GM12873 (cell line): ENCODE results near the gene LYRM9.

Experiments used
- CTCF ChIP-seq: IDR thresholded peaks from 2 replicates; pipeline ENCODE4 v1.5.1; 2012; ENCODE audit warnings: low read depth, mild to moderate bottlenecking, moderate library complexity, low read length, control low read depth; ENCODE audit not compliant: insufficient read depth; ENCODE audit errors: missing control alignments

The LYRM9 gene

GRCh38 chr17:27930000-27930399 is 36.8 kb upstream of the LYRM9 start:
- no peak for TF ChIP-seq CTCF

DNA sequence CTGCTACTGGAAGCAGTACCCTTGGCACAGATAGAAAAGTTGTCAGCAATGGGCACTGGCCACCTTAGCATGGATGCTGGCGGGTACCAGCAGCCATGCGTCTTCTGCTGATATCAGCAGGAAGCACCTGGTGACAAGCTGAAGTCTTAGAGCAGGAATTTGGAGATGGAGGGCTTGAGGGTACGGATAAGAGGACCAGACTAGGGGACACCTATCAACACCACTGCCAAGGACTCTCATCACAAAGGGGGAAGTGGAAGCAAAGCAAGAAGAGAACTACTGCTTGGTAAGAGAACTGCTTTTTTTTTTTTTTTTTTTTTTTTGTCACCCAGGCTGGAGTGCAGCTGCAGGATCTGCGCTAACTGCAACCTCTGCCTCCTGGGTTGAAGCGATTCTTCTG is 35.4 kb upstream of the LYRM9 start:
- no peak for TF ChIP-seq CTCF

- no peak for TF ChIP-seq CTCF
These were observed 34.6 kb upstream of the LYRM9 start for GRCh38 chr17:27927781-27928180.

GRCh38 chr17:27921599-27921998 is 28.4 kb upstream of the LYRM9 start:
- no peak for TF ChIP-seq CTCF

- no peak for TF ChIP-seq CTCF
These were observed 27.9 kb upstream of the LYRM9 start for GRCh38 chr17:27921077-27921476.

- no peak for TF ChIP-seq CTCF
These were observed 27.4 kb upstream of the LYRM9 start for GRCh38 chr17:27920569-27920968.

DNA sequence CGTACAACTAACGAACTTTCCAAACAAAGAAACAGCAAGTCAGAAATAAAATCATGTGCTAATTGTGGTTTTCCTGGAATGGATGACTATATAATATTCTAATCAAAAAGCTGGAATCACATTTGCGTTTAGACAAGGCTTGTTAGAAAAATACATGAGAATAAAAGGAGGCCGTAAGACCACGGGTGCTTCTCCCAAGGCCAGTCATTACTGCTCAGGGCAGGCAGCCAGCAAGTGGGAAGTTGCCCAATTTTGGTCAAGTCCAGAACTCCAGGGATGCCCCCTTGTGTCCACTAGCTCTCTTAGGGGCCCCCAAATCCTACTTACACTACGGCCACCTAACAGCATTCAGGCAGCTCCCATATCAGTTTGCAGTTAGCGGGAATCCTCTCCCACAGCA is 25.9 kb upstream of the LYRM9 start:
- no peak for TF ChIP-seq CTCF
